SK-N-SH treated with all-trans-retinoic acid at 6 μM for 48 hours (cell line): Measurements from ENCODE around the gene ADAMTS4.
"Not testable (repeated sequence)": the region's sequence is repeated elsewhere in the genome, so short reads cannot be mapped to it uniquely, and the experiment has no call there.

Experiments
- ATAC-seq: fragments of 200-7000 bp; cut with Tn5 transposase; 3 replicates; pipeline ENCODE4 v1.9.1; 2020; ENCODE audit warnings: mild to moderate bottlenecking, moderate library complexity
- ARNTL ChIP-seq: fragments of 450-650 bp; formaldehyde crosslinking; IDR thresholded peaks from 2 replicates; pipeline ENCODE4 v1.5.0; 2020; ENCODE audit warnings: low read depth, mild to moderate bottlenecking, moderate library complexity, borderline replicate concordance
- BACH2 ChIP-seq: fragments of 250-450 bp; sonication (Bioruptor Pico); IDR thresholded peaks from 2 replicates; pipeline ENCODE4 v1.9.0; 2021; ENCODE audit warnings: mild to moderate bottlenecking, borderline replicate concordance
- ISL1 ChIP-seq: fragments of 250-450 bp; sonication (Bioruptor Pico); IDR thresholded peaks from 2 replicates; pipeline ENCODE4 v2.1.2; 2022; ENCODE audit warnings: mild to moderate bottlenecking, moderate library complexity
- OSR1 ChIP-seq: fragments of 250-450 bp; sonication (Bioruptor Pico); IDR thresholded peaks from 2 replicates; pipeline ENCODE4 v1.8.0; 2022; ENCODE audit warnings: moderate library complexity, mild to moderate bottlenecking, inconsistent platforms
- PPARA ChIP-seq: fragments of 250-450 bp; sonication (Bioruptor Pico); IDR thresholded peaks from 2 replicates; pipeline ENCODE4 v1.5.0; 2020; ENCODE audit warnings: mild to moderate bottlenecking, borderline replicate concordance
- RARB ChIP-seq: fragments of 250-450 bp; sonication (Bioruptor Pico); IDR thresholded peaks from 2 replicates; pipeline ENCODE4 v1.8.0; 2021; ENCODE audit warnings: mild to moderate bottlenecking, moderate library complexity
- SNAI2 ChIP-seq: fragments of 250-450 bp; sonication (Bioruptor Pico); IDR thresholded peaks from 2 replicates; pipeline ENCODE4 v1.5.0; 2020; ENCODE audit warnings: mild to moderate bottlenecking, moderate library complexity
- TOX ChIP-seq: fragments of 250-450 bp; sonication (Bioruptor Pico); IDR thresholded peaks from 2 replicates; pipeline ENCODE4 v1.8.0; 2021; ENCODE audit warnings: mild to moderate bottlenecking, moderate library complexity, borderline replicate concordance
- ZC3H10 ChIP-seq: fragments of 250-450 bp; sonication (Bioruptor Pico); IDR thresholded peaks from 2 replicates; pipeline ENCODE4 v1.5.1; 2021; ENCODE audit warnings: mild to moderate bottlenecking, moderate library complexity
- ZFP3 ChIP-seq: fragments of 250-450 bp; sonication (Bioruptor Pico); IDR thresholded peaks from 2 replicates; pipeline ENCODE4 v1.5.0; 2020; ENCODE audit warnings: mild to moderate bottlenecking, moderate library complexity
- ZFP30 ChIP-seq: fragments of 450-650 bp; formaldehyde crosslinking; IDR thresholded peaks from 2 replicates; pipeline ENCODE4 v1.5.0; 2022; ENCODE audit warnings: mild to moderate bottlenecking, moderate library complexity
- ZNF565 ChIP-seq: fragments of 450-650 bp; formaldehyde crosslinking; conservative IDR thresholded peaks from 2 replicates; pipeline ENCODE4 v1.5.0; 2020; ENCODE audit warnings: low read depth, mild to moderate bottlenecking, moderate library complexity
- ZNF70 ChIP-seq: fragments of 450-650 bp; formaldehyde crosslinking; IDR thresholded peaks from 2 replicates; pipeline ENCODE4 v1.5.0; 2020; ENCODE audit warnings: mild to moderate bottlenecking, moderate library complexity
- ZNF8 ChIP-seq: fragments of 450-650 bp; formaldehyde crosslinking; IDR thresholded peaks from 2 replicates; pipeline ENCODE4 v1.5.0; 2020; ENCODE audit warnings: mild to moderate bottlenecking, moderate library complexity
- TF ChIP-seq, protein P1 (sequence below): fragments of 250-450 bp; sonication (Bioruptor Pico); IDR thresholded peaks from 2 replicates; pipeline ENCODE4 v1.5.1; 2021; ENCODE audit warnings: mild to moderate bottlenecking, moderate library complexity
- TF ChIP-seq, protein P2 (sequence below): fragments of 250-450 bp; sonication (Bioruptor Pico); IDR thresholded peaks from 2 replicates; pipeline ENCODE4 v1.5.0; 2020; ENCODE audit warnings: mild to moderate bottlenecking, moderate library complexity
- TF ChIP-seq, protein P3 (sequence below): fragments of 250-450 bp; sonication (Bioruptor Pico); IDR thresholded peaks from 2 replicates; pipeline ENCODE4 v1.5.1; 2020; ENCODE audit warnings: low read depth, mild to moderate bottlenecking, moderate library complexity
- TF ChIP-seq, protein P4 (sequence below): fragments of 250-450 bp; sonication (Bioruptor Pico); IDR thresholded peaks from 2 replicates; pipeline ENCODE4 v1.8.0; 2021; ENCODE audit warnings: low read depth, mild to moderate bottlenecking, moderate library complexity, borderline replicate concordance
- TF ChIP-seq, protein P5 (sequence below): fragments of 250-450 bp; sonication (Bioruptor Pico); IDR thresholded peaks from 2 replicates; pipeline ENCODE4 v1.8.0; 2020; ENCODE audit warnings: mild to moderate bottlenecking, moderate library complexity, borderline replicate concordance

The ADAMTS4 gene

DNA sequence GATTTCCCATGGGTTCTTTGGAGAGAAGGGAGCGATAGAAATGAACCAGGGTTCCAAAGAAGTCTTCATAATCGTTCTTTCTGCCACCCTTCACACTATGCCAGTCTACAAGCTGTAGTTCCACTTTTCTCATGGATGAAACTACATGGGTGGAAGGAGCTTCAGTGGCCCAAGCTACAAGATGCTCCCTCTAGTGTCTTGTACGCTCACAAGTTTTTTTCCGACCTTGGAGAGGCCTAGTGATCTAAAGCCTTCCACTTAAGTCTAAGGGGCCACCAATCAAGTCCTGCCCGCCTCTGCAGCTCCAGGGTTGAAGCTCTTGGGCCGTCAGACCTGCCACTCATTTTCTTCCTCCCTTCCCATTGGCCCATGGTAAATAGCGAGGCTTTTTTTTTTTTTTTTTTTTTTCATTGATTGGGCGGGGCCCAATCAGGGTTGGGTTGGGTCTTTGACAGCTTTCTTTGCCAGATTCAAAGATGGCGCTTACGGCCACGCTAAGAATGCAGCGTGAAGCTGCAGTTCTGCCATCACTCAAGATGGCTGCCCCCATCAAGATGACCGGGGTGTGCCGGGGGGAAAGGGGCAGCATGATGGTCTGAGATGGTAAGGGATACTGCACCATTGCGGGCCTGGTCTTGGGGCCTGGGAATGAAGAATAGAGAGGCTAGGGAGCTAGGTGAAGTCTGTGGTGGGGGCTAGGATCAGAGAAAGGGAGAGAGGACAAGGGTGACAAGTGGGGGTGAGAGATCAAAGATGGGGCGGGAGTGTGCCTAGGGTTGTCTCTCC, 26.9 kb upstream of the ADAMTS4 start, which contains the start of gene TOMM40L (continued):
- TF ChIP-seq, protein P1, sequence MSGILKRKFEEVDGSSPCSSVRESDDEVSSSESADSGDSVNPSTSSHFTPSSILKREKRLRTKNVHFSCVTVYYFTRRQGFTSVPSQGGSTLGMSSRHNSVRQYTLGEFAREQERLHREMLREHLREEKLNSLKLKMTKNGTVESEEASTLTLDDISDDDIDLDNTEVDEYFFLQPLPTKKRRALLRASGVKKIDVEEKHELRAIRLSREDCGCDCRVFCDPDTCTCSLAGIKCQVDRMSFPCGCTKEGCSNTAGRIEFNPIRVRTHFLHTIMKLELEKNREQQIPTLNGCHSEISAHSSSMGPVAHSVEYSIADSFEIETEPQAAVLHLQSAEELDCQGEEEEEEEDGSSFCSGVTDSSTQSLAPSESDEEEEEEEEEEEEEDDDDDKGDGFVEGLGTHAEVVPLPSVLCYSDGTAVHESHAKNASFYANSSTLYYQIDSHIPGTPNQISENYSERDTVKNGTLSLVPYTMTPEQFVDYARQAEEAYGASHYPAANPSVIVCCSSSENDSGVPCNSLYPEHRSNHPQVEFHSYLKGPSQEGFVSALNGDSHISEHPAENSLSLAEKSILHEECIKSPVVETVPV (CRISPR knock-in tag): no peak
- no peak for TF ChIP-seq ARNTL (CRISPR knock-in tag)
- TF ChIP-seq ZFP3 (CRISPR knock-in tag): no peak
- no peak for TF ChIP-seq PPARA (CRISPR knock-in tag)
- TF ChIP-seq SNAI2 (CRISPR knock-in tag): no peak

DNA sequence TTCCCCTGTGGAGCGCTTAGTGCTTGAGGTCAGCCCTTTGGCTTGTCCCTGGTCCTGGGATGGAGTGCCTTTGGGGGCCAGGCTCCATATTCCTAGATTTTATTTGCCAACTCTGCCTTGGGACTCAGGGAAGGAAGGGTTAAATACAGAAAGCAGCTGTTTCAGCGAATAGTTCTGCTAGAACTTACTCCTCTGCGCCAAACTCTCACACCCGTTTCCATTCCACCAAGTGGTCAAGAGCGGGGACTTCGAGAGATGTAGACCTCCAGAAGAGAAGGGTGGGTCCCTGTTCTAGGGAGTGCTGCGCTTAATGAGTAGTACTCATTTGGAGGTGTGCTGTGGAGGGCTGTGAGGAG, 26.3 kb upstream of the ADAMTS4 start:
- TF ChIP-seq ZFP30 (CRISPR knock-in tag): no peak
- TF ChIP-seq, protein P2, sequence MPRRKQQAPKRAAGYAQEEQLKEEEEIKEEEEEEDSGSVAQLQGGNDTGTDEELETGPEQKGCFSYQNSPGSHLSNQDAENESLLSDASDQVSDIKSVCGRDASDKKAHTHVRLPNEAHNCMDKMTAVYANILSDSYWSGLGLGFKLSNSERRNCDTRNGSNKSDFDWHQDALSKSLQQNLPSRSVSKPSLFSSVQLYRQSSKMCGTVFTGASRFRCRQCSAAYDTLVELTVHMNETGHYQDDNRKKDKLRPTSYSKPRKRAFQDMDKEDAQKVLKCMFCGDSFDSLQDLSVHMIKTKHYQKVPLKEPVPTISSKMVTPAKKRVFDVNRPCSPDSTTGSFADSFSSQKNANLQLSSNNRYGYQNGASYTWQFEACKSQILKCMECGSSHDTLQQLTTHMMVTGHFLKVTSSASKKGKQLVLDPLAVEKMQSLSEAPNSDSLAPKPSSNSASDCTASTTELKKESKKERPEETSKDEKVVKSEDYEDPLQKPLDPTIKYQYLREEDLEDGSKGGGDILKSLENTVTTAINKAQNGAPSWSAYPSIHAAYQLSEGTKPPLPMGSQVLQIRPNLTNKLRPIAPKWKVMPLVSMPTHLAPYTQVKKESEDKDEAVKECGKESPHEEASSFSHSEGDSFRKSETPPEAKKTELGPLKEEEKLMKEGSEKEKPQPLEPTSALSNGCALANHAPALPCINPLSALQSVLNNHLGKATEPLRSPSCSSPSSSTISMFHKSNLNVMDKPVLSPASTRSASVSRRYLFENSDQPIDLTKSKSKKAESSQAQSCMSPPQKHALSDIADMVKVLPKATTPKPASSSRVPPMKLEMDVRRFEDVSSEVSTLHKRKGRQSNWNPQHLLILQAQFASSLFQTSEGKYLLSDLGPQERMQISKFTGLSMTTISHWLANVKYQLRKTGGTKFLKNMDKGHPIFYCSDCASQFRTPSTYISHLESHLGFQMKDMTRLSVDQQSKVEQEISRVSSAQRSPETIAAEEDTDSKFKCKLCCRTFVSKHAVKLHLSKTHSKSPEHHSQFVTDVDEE (CRISPR knock-in tag): no peak
- TF ChIP-seq RARB (CRISPR knock-in tag): 0 out of 2 replicates have a peak, but pooled peaks have one; percentile 6
- no peak for TF ChIP-seq ZNF8
- TF ChIP-seq ZNF70 (CRISPR knock-in tag): no peak
- TF ChIP-seq, all 23 proteins: peak for 1
- peak; percentile 12 for ATAC-seq

DNA sequence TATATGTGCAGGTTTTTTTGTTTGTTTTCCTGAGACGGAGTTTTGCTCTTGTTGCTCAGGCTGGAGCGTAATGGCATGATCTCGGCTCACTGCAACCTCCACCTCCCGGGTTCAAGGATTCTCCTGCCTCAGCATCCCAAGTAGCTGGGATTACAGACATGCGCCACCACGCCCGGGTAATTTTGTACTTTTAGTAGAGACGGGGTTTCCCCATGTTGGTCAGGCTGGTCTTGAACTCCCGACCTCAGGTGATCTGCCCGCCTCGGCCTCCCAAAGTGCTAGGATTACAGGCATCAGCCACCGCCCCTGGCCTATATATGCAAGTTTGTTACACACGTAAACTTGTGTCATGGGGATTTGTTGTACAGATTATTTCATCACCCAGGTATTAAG, 25.8 kb upstream of the ADAMTS4 start:
- not testable (repeated sequence) for ATAC-seq

DNA sequence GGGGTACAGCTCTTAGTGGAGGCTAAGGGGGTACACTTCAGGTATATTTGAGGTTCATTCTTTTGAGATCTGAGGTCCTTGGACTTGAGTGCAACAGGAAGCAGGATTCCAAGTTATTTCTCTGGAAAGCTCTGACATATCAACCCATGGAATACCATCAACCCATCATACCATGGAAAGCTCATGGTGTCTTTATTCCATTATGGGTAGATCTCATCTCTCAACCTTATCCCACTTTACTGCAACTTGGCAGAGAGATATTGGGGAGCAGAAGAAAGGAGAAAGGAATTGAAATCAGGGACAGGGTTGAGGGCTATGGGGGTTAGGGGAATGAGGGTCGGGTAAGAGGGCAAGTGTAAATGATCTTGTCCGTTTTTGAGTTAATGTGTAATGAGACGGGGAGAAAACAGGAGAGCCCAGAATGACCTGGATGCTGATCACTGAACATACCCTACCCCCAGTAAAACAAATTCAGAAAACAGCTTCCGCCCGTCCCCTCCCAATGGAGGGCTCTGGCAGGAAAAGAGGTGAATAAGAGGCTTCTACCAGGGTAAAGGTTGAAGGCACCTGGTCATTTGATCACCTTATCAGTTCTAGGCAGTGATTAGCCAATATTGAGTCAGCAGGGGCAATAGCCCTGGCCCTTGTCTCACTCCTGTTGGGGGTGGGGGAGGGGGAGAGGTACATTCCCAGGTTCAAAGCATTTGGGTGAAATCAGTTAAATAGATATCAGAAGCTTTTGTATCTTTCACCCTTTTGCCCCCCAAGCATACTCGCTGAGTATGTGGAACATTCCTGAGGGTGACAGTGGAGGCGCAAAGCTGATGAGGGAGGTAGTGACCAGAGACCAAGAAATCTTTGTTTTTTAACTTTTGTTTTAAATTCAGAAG, 25.2 kb upstream of the ADAMTS4 start:
- ATAC-seq: no peak

More for the DNA sequence above, 25.2 kb upstream of the ADAMTS4 start:
- TF ChIP-seq BACH2 (no peak), OSR1 (CRISPR knock-in tag) (no peak), ZNF565 (no peak), ZFP3 (CRISPR knock-in tag) (no peak), RARB (CRISPR knock-in tag) (no peak), SNAI2 (CRISPR knock-in tag) (no peak), TOX (no peak), ZNF8 (no peak), ZC3H10 (no peak), ZFP30 (CRISPR knock-in tag) (no peak), ISL1 (no peak)
- TF ChIP-seq, protein P3, sequence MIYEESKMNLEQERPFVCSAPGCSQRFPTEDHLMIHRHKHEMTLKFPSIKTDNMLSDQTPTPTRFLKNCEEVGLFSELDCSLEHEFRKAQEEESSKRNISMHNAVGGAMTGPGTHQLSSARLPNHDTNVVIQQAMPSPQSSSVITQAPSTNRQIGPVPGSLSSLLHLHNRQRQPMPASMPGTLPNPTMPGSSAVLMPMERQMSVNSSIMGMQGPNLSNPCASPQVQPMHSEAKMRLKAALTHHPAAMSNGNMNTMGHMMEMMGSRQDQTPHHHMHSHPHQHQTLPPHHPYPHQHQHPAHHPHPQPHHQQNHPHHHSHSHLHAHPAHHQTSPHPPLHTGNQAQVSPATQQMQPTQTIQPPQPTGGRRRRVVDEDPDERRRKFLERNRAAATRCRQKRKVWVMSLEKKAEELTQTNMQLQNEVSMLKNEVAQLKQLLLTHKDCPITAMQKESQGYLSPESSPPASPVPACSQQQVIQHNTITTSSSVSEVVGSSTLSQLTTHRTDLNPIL: no peak
- TF ChIP-seq, protein P4, sequence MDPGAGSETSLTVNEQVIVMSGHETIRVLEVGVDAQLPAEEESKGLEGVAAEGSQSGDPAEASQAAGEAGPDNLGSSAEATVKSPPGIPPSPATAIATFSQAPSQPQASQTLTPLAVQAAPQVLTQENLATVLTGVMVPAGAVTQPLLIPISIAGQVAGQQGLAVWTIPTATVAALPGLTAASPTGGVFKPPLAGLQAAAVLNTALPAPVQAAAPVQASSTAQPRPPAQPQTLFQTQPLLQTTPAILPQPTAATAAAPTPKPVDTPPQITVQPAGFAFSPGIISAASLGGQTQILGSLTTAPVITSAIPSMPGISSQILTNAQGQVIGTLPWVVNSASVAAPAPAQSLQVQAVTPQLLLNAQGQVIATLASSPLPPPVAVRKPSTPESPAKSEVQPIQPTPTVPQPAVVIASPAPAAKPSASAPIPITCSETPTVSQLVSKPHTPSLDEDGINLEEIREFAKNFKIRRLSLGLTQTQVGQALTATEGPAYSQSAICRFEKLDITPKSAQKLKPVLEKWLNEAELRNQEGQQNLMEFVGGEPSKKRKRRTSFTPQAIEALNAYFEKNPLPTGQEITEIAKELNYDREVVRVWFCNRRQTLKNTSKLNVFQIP (CRISPR knock-in tag): no peak
- TF ChIP-seq, protein P2 (CRISPR knock-in tag): no peak
- TF ChIP-seq, protein P5, sequence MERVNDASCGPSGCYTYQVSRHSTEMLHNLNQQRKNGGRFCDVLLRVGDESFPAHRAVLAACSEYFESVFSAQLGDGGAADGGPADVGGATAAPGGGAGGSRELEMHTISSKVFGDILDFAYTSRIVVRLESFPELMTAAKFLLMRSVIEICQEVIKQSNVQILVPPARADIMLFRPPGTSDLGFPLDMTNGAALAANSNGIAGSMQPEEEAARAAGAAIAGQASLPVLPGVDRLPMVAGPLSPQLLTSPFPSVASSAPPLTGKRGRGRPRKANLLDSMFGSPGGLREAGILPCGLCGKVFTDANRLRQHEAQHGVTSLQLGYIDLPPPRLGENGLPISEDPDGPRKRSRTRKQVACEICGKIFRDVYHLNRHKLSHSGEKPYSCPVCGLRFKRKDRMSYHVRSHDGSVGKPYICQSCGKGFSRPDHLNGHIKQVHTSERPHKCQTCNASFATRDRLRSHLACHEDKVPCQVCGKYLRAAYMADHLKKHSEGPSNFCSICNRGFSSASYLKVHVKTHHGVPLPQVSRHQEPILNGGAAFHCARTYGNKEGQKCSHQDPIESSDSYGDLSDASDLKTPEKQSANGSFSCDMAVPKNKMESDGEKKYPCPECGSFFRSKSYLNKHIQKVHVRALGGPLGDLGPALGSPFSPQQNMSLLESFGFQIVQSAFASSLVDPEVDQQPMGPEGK (CRISPR knock-in tag): no peak
- TF ChIP-seq, protein P1 (CRISPR knock-in tag): no peak
